ENCODE results near the gene VIPR2.

GRCh38 chr7:159158888-159159405 lies 14.3 kb upstream of the VIPR2 start:
- TF ChIP-seq CTCF (IDR thresholded peaks at IDR 0.05) = no peak
- TF ChIP-seq POLR2A (IDR thresholded peaks at IDR 0.05) = no peak
